GM12872 (cell line): ENCODE data around the gene PLA2G3.
A peak's percentile ranks its signal among the peaks of the same experiment; 100 is the strongest.

ENCODE experiments used
- TF ChIP-seq, protein P1 (sequence below): IDR thresholded peaks from 3 replicates; pipeline ENCODE4 v1.5.1; 2011; ENCODE audit warnings: low read depth, mild to moderate bottlenecking, low read length, moderate library complexity; ENCODE audit not compliant: insufficient read depth

The PLA2G3 gene

GRCh38 chr22:31091106-31091975 is 49.0 kb downstream of the PLA2G3 start:
- TF ChIP-seq, protein P1, sequence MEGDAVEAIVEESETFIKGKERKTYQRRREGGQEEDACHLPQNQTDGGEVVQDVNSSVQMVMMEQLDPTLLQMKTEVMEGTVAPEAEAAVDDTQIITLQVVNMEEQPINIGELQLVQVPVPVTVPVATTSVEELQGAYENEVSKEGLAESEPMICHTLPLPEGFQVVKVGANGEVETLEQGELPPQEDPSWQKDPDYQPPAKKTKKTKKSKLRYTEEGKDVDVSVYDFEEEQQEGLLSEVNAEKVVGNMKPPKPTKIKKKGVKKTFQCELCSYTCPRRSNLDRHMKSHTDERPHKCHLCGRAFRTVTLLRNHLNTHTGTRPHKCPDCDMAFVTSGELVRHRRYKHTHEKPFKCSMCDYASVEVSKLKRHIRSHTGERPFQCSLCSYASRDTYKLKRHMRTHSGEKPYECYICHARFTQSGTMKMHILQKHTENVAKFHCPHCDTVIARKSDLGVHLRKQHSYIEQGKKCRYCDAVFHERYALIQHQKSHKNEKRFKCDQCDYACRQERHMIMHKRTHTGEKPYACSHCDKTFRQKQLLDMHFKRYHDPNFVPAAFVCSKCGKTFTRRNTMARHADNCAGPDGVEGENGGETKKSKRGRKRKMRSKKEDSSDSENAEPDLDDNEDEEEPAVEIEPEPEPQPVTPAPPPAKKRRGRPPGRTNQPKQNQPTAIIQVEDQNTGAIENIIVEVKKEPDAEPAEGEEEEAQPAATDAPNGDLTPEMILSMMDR, result no peak

- TF ChIP-seq, protein P1, result no peak
These were observed 49.9 kb downstream of the PLA2G3 start for GRCh38 chr22:31090217-31091085.

GRCh38 chr22:31089160-31090100 is 50.9 kb downstream of the PLA2G3 start:
- TF ChIP-seq, protein P1, result peak; percentile 96

- TF ChIP-seq, protein P1, result no peak
These were observed 51.9 kb downstream of the PLA2G3 start for GRCh38 chr22:31088233-31088986.

- TF ChIP-seq, protein P1, result no peak
These were observed 52.5 kb downstream of the PLA2G3 start for GRCh38 chr22:31087744-31088215.

DNA sequence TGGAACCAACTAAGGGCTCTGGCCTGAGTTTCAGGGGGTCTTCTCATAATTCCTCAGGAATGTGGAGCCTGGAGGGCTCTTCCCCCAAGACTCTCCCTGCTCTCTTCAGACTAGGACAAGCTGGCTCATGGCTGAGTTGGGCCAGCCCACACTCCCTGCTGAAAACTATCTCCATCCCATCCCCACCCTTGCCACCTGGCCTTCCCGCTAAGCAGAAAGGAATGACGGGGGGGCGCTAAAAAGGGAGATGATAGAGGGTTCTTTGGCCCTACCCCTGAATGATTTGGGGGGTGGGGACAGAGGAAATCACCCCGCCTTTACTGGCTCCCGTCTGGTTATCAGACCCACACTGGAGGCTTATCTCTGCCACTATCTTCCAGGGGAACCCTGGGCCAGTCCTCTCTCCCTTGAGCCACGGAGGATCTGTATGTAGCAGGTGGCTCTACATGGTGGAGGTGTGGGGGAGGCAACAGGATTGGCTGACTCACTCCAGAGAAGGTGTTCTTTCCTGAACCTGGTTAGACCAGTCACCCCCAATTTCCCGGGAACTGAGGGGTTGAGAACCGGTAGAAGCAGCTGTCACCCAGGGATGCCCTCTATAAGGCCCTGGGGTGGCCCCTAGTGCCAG is 53.5 kb downstream of the PLA2G3 start:
- TF ChIP-seq, protein P1, result no peak
